Measurements from ENCODE around the gene OVCA2.
A peak's percentile ranks its signal among the peaks of the same experiment; 100 is the strongest.

OVCA2 gene

GRCh38 chr17:2027528-2028233 is 14.1 kb upstream of the OVCA2 start:
- DNase-seq (ENCODE audit: low read depth): peak; percentile 65
- TF ChIP-seq CTCF (conservative IDR thresholded peaks at IDR 0.05; ENCODE audit: control insufficient read depth, insufficient read depth, low read depth, low read length): no peak
- no peak overlapping the region for H3K4me3 ChIP-seq (ENCODE audit: control insufficient read depth, low read depth, low read length)

DNA sequence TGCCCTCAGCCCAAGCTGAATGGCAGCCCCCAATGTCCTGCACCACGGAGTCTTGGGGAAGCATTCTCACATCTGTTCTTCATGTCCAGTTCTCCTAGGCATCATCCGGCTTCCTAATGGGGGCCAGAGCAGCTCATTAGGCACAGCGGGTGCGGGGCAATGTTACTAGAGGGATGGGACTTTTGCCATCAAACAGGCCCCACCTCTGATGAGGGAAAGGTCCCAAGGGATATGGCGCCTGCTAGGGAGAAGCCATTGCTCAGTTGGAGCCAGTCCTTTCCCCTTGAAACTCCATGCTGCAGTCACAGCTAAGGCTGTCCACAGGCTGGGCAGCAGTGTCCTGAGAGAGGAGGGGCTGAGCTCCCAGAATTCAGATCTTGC is 13.6 kb upstream of the OVCA2 start:
- no peak for TF ChIP-seq CTCF (conservative IDR thresholded peaks at IDR 0.05; ENCODE audit: control insufficient read depth, insufficient read depth, low read depth, low read length)
- no peak overlapping the region for H3K4me3 ChIP-seq (ENCODE audit: control insufficient read depth, low read depth, low read length)
- DNase-seq (ENCODE audit: low read depth): no peak

DNA sequence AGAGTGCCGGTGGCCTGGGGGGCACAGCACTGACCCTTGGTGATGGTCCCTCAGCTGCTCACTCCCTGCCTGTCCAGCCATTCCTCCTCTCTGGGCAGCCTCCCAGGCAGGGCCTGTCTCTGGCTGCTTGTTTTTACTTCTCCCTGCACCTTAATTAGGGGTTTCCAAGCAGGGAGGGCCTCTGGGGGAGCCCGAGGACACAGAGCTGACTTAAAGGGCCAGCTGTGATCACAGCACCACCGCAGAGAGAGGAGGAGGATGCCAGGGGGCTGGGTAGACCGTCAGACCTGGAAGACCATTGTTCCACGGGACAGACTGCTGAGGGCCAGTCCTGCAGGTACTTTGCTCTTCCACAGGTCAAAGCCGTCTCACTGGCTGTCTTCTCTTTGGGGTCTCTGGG is 13.1 kb upstream of the OVCA2 start:
- TF ChIP-seq CTCF (conservative IDR thresholded peaks at IDR 0.05; ENCODE audit: control insufficient read depth, insufficient read depth, low read depth, low read length): no peak
- no peak for DNase-seq (ENCODE audit: low read depth)
- no peak overlapping the region for H3K4me3 ChIP-seq (ENCODE audit: control insufficient read depth, low read depth, low read length)

- peak; percentile 84 for DNase-seq (ENCODE audit: low read depth)
- no peak for TF ChIP-seq CTCF (conservative IDR thresholded peaks at IDR 0.05; ENCODE audit: control insufficient read depth, insufficient read depth, low read depth, low read length)
- peak within 1 kb of the TSS; percentile 99 for H3K4me3 ChIP-seq (ENCODE audit: control insufficient read depth, low read depth, low read length)
Observed at GRCh38 chr17:2029911-2030778, 11.7 kb upstream of the OVCA2 start, which contains the start of gene DPH1. DPH1 (plus strand) TSS chr17:2030153; CDS start chr17:2030170, 17 bp downstream.

DNA sequence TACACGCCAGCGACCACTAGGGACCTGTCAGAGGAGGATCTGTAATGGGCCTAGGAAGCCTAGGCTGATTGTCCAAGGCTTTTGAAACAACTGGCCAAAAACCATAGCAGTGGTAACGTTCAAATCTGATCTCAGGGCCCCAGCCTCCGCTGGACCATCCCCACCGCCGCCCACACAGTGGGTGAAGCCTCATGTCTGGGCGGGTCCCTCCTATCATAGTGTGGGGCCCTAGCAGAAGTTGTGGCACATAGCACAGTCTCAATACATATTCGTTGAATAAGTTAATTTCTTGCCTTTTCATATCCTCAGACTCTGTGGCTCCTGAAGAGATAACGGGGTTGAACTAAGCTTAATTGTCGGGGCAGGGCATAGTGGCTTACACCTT is 11.1 kb upstream of the OVCA2 start:
- peak; percentile 66 for TF ChIP-seq CTCF (conservative IDR thresholded peaks at IDR 0.05; ENCODE audit: control insufficient read depth, insufficient read depth, low read depth, low read length)
- DNase-seq (ENCODE audit: low read depth): peak; percentile 91
- peak overlapping the region; percentile 99 for H3K4me3 ChIP-seq (ENCODE audit: control insufficient read depth, low read depth, low read length)

DNA sequence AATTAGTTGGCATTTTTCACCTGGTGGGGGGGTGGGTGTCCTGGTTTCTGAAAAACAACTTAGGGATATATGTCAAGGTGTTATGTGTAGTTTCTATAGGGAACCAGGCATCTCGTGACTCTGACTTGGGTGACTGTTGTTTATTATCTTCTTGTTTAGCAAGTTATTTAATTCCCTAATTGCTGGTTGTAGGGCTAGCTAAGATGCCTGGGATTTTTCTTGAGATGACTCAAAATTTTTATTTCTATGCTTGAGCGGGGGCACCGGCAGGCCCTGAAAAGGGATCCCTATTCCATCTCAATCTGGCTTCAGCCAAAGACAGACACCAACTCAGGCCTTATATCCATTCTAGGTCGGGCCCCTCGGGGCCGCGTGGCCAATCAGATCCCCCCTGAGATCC is 8.7 kb upstream of the OVCA2 start:
- no peak overlapping the region for H3K4me3 ChIP-seq (ENCODE audit: control insufficient read depth, low read depth, low read length)
- TF ChIP-seq CTCF (conservative IDR thresholded peaks at IDR 0.05; ENCODE audit: control insufficient read depth, insufficient read depth, low read depth, low read length): no peak
- DNase-seq (ENCODE audit: low read depth): no peak
